ENCODE data around the gene ANGEL2. TPM values are rescaled to one million over a fixed set of nuclear protein-coding genes. Genes with fewer than 3 reads are reported as not detected.
"Not testable (repeated sequence)": the region's sequence is repeated elsewhere in the genome, so short reads cannot be mapped to it uniquely, and the experiment has no call there.

The ANGEL2 gene
- total and polyA plus RNA-seq, 5 donors from 2014 or later, result 25.2 to 57.3 (median 35.2) TPM

- Histone ChIP-seq H3K4me3 (ENCODE audit: low read depth, low read length) (peak overlapping the region; percentile 90), H3K9me3 (ENCODE audit: control insufficient read depth in 2 of 2, low read length in 2 of 2) (no peaks in the 10 kb centered on the region), H3K4me1 (ENCODE audit: control insufficient read depth, insufficient read depth, low read length, poor library complexity, severe bottlenecking) (peaks cover 22% of the 10 kb centered on the region), H3K36me3 (ENCODE audit: control insufficient read depth, insufficient read depth, low read length) (peaks cover 8% of the 10 kb centered on the region), H3K27ac (ENCODE audit: insufficient read depth, low read length, poor library complexity, severe bottlenecking) (peak overlapping the region; percentile 90), H3K27me3 (ENCODE audit: control insufficient read depth, insufficient read depth, low read length) (no peaks in the 10 kb centered on the region)
- peaks cover 12 to 53% (median 37%) of the 10 kb centered on the region in 4 donors for H3K4me1 Mint-ChIP-seq
- H3K9me3 Mint-ChIP-seq, result no peaks in the 10 kb centered on the region
- DNase-seq (peak in 1 of 3 donors; percentile 16), ATAC-seq (ENCODE audit: low read depth in 2 of 2) (no peak)
- H3K36me3 Mint-ChIP-seq, result peaks cover 16% of the 10 kb centered on the region
- peaks cover 14% of the 10 kb centered on the region for H3K27me3 Mint-ChIP-seq
- H3K4me3 Mint-ChIP-seq, result peak overlapping the region; percentile 91 to 100 (median 100)
- peak overlapping the region; percentile 99 to 100 (median 99) for H3K27ac Mint-ChIP-seq
Measured at GRCh38 chr1:213014642-213015041, 1.0 kb downstream of the ANGEL2 start.

GRCh38 chr1:213008564-213008963 is 7.1 kb downstream of the ANGEL2 start:
- Histone ChIP-seq H3K4me1 (ENCODE audit: control insufficient read depth, insufficient read depth, low read length, poor library complexity, severe bottlenecking) (peaks cover 3% of the 10 kb centered on the region), H3K27me3 (ENCODE audit: control insufficient read depth, insufficient read depth, low read length) (no peaks in the 10 kb centered on the region), H3K27ac (ENCODE audit: insufficient read depth, low read length, poor library complexity, severe bottlenecking) (no peak overlapping the region), H3K4me3 (ENCODE audit: low read depth, low read length) (no peak overlapping the region), H3K36me3 (ENCODE audit: control insufficient read depth, insufficient read depth, low read length) (peaks cover 49% of the 10 kb centered on the region), H3K9me3 (ENCODE audit: control insufficient read depth in 2 of 2, low read length in 2 of 2) (no peaks in the 10 kb centered on the region)
- Mint-ChIP-seq H3K4me1 (peaks cover 25 to 51% (median 35%) of the 10 kb centered on the region in 4 donors), H3K9me3 (no peaks in the 10 kb centered on the region), H3K27ac (peak overlapping the region in 1 of 3 donors; percentile 32), H3K36me3 (peaks cover 29% of the 10 kb centered on the region), H3K4me3 (peak overlapping the region in 1 of 4 donors; percentile 47), H3K27me3 (no peaks in the 10 kb centered on the region)
- DNase-seq, result no peak
- no peak for ATAC-seq (ENCODE audit: low read depth in 2 of 2)

DNA sequence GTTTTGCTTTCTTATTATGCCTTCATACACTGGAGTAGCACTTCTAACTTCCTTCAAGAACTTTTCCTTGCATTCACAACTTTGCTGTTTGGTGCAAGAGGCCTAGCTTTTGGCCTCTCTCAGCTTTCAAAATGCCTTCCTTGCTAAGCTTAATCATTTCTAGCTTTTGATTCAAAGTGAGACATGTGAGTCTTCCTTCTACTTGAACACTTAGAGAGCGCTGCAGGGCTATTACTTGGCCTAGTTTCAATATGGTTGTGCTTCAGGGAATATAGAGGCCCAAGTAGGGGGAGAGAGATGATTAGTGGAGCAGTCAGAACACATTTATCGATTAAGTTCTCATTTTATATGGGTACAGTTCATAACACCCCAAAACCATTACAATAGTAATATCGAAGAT is 12.4 kb downstream of the ANGEL2 start:
- Histone ChIP-seq H3K36me3 (ENCODE audit: control insufficient read depth, insufficient read depth, low read length) (peaks cover 64% of the 10 kb centered on the region), H3K27ac (ENCODE audit: insufficient read depth, low read length, poor library complexity, severe bottlenecking) (peak overlapping the region; percentile 16), H3K27me3 (ENCODE audit: control insufficient read depth, insufficient read depth, low read length) (no peaks in the 10 kb centered on the region), H3K4me1 (ENCODE audit: control insufficient read depth, insufficient read depth, low read length, poor library complexity, severe bottlenecking) (no peaks in the 10 kb centered on the region), H3K4me3 (ENCODE audit: low read depth, low read length) (no peak overlapping the region), H3K9me3 (ENCODE audit: control insufficient read depth in 2 of 2, low read length in 2 of 2) (no peaks in the 10 kb centered on the region)
- H3K36me3 Mint-ChIP-seq, result peaks cover 34% of the 10 kb centered on the region
- peaks cover 7 to 17% (median 11%) of the 10 kb centered on the region in 4 donors for H3K4me1 Mint-ChIP-seq
- no peak overlapping the region for H3K4me3 Mint-ChIP-seq
- H3K27me3 Mint-ChIP-seq, result no peaks in the 10 kb centered on the region
- no peak for ATAC-seq (ENCODE audit: low read depth in 2 of 2)
- DNase-seq, result peak in 1 of 3 donors; percentile 23
- H3K9me3 Mint-ChIP-seq, result no peaks in the 10 kb centered on the region
- H3K27ac Mint-ChIP-seq, result peak overlapping the region in 2 of 3 donors; percentile 11 to 17

DNA sequence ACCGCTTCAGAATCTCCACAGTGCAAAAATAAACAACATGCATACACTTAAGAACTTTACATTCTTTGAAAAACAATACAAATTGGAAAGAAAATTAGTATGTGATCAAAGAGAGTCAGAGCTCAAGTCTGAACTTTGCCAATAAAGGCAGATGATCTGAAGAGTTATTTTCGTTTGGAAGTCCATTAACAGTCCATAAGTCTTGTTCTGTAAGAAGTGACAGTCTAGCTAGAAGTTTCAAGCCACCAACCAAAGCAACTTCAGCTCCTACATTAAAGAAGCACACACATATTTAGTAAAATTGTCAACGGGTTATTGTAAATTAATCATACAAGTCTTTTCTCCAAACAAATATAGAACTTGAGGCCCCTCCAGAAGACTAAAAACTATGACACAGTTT is 20.7 kb downstream of the ANGEL2 start:
- Mint-ChIP-seq H3K36me3 (peaks cover 25% of the 10 kb centered on the region), H3K4me3 (no peak overlapping the region), H3K9me3 (no peaks in the 10 kb centered on the region), H3K27ac (peak overlapping the region in 2 of 3 donors; percentile 5 to 83), H3K27me3 (no peaks in the 10 kb centered on the region), H3K4me1 (peaks cover 7 to 22% (median 13%) of the 10 kb centered on the region in 4 donors)
- Histone ChIP-seq H3K9me3 (ENCODE audit: control insufficient read depth in 2 of 2, low read length in 2 of 2) (no peaks in the 10 kb centered on the region), H3K4me1 (ENCODE audit: control insufficient read depth, insufficient read depth, low read length, poor library complexity, severe bottlenecking) (peaks cover 1% of the 10 kb centered on the region), H3K27me3 (ENCODE audit: control insufficient read depth, insufficient read depth, low read length) (no peaks in the 10 kb centered on the region), H3K27ac (ENCODE audit: insufficient read depth, low read length, poor library complexity, severe bottlenecking) (no peak overlapping the region), H3K36me3 (ENCODE audit: control insufficient read depth, insufficient read depth, low read length) (peaks cover 35% of the 10 kb centered on the region), H3K4me3 (ENCODE audit: low read depth, low read length) (no peak overlapping the region)
- ATAC-seq (ENCODE audit: low read depth in 2 of 2) (no peak), DNase-seq (no peak)

- Mint-ChIP-seq H3K4me1 (peaks cover 9 to 31% (median 18%) of the 10 kb centered on the region in 4 donors), H3K36me3 (peaks cover 19% of the 10 kb centered on the region)
- H3K27me3 ChIP-seq (ENCODE audit: control insufficient read depth, insufficient read depth, low read length); H3K4me1 ChIP-seq (ENCODE audit: control insufficient read depth, insufficient read depth, low read length, poor library complexity, severe bottlenecking); H3K9me3 ChIP-seq (ENCODE audit: control insufficient read depth in 2 of 2, low read length in 2 of 2); DNase-seq; H3K9me3 Mint-ChIP-seq; H3K4me3 Mint-ChIP-seq; H3K27ac ChIP-seq (ENCODE audit: insufficient read depth, low read length, poor library complexity, severe bottlenecking); H3K4me3 ChIP-seq (ENCODE audit: low read depth, low read length); ATAC-seq (ENCODE audit: low read depth in 2 of 2); H3K27me3 Mint-ChIP-seq; H3K27ac Mint-ChIP-seq: not testable (repeated sequence)
- peaks cover 32% of the 10 kb centered on the region for H3K36me3 ChIP-seq (ENCODE audit: control insufficient read depth, insufficient read depth, low read length)
Measured at GRCh38 chr1:212993960-212994359, 21.7 kb downstream of the ANGEL2 start.

DNA sequence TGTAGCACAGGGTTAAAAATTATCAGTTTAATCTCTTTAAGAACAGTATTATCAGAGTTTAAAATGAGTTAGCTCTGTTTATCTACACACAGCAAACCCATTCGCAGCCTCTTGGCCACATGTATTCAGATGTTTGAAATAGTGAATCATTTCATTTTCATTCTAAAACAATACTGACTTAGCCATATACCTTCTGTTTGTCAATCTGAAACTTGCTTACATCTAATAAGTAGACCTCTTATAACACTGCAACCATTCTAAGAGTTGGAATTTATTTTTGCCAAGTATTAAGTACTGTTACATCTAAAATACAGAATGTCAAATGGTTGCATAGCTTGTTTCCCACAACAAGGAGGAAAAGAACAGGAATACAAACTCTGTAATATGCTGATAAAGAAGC is 25.4 kb downstream of the ANGEL2 start:
- Histone ChIP-seq H3K4me1 (ENCODE audit: control insufficient read depth, insufficient read depth, low read length, poor library complexity, severe bottlenecking) (peaks cover 5% of the 10 kb centered on the region), H3K4me3 (ENCODE audit: low read depth, low read length) (no peak overlapping the region), H3K36me3 (ENCODE audit: control insufficient read depth, insufficient read depth, low read length) (peaks cover 16% of the 10 kb centered on the region), H3K27ac (ENCODE audit: insufficient read depth, low read length, poor library complexity, severe bottlenecking) (no peak overlapping the region), H3K27me3 (ENCODE audit: control insufficient read depth, insufficient read depth, low read length) (no peaks in the 10 kb centered on the region), H3K9me3 (ENCODE audit: control insufficient read depth in 2 of 2, low read length in 2 of 2) (no peaks in the 10 kb centered on the region)
- no peak for ATAC-seq (ENCODE audit: low read depth in 2 of 2)
- DNase-seq, result no peak
- Mint-ChIP-seq H3K9me3 (no peaks in the 10 kb centered on the region), H3K27ac (peak overlapping the region; percentile 20 to 61 (median 20)), H3K36me3 (peaks cover 7% of the 10 kb centered on the region), H3K4me1 (peaks cover 8 to 23% (median 17%) of the 10 kb centered on the region in 4 donors), H3K4me3 (peak overlapping the region in 1 of 4 donors; percentile 72), H3K27me3 (no peaks in the 10 kb centered on the region)

- no peaks in the 10 kb centered on the region for H3K9me3 ChIP-seq (ENCODE audit: control insufficient read depth in 2 of 2, low read length in 2 of 2)
- no peaks in the 10 kb centered on the region for H3K27me3 ChIP-seq (ENCODE audit: control insufficient read depth, insufficient read depth, low read length)
- Mint-ChIP-seq H3K4me1 (peaks cover 8 to 22% (median 16%) of the 10 kb centered on the region in 4 donors), H3K9me3 (no peaks in the 10 kb centered on the region), H3K27ac (no peak overlapping the region), H3K36me3 (peaks cover 3% of the 10 kb centered on the region), H3K4me3 (no peak overlapping the region), H3K27me3 (no peaks in the 10 kb centered on the region)
- peaks cover 5% of the 10 kb centered on the region for H3K4me1 ChIP-seq (ENCODE audit: control insufficient read depth, insufficient read depth, low read length, poor library complexity, severe bottlenecking)
- peaks cover 7% of the 10 kb centered on the region for H3K36me3 ChIP-seq (ENCODE audit: control insufficient read depth, insufficient read depth, low read length)
- H3K27ac ChIP-seq (ENCODE audit: insufficient read depth, low read length, poor library complexity, severe bottlenecking), result no peak overlapping the region
- ATAC-seq (ENCODE audit: low read depth in 2 of 2) (no peak), DNase-seq (no peak)
- H3K4me3 ChIP-seq (ENCODE audit: low read depth, low read length), result no peak overlapping the region
Measured at GRCh38 chr1:212987702-212988322, 27.9 kb downstream of the ANGEL2 start.

DNA sequence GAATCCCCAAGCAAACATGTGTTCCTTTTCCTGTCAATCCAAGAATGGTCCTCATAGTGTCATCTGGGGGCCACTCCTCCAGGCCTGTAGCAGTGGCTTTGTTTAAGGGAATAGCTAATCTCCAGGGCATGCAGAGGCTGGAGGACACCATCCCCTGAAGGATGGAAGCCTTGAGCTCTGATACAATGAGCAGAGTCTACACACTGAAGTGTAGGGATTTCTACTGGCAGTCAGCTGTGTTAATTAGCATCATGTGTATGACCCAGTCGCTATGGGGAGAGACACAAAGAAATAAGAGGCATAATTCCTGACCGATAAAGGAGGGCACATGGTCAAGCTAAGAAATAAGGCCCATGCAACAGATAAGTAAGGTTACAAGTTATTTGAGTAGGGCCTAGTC is 29.1 kb downstream of the ANGEL2 start:
- peaks cover 5% of the 10 kb centered on the region for H3K4me1 ChIP-seq (ENCODE audit: control insufficient read depth, insufficient read depth, low read length, poor library complexity, severe bottlenecking)
- no peaks in the 10 kb centered on the region for H3K27me3 Mint-ChIP-seq
- no peak overlapping the region for H3K27ac ChIP-seq (ENCODE audit: insufficient read depth, low read length, poor library complexity, severe bottlenecking)
- ATAC-seq (ENCODE audit: low read depth in 2 of 2) (no peak), DNase-seq (no peak)
- no peak overlapping the region for H3K4me3 ChIP-seq (ENCODE audit: low read depth, low read length)
- H3K4me1 Mint-ChIP-seq, result peaks cover 4 to 26% (median 18%) of the 10 kb centered on the region in 4 donors
- no peaks in the 10 kb centered on the region for H3K27me3 ChIP-seq (ENCODE audit: control insufficient read depth, insufficient read depth, low read length)
- no peaks in the 10 kb centered on the region for H3K9me3 ChIP-seq (ENCODE audit: control insufficient read depth in 2 of 2, low read length in 2 of 2)
- peak overlapping the region in 1 of 3 donors; percentile 62 for H3K27ac Mint-ChIP-seq
- no peaks in the 10 kb centered on the region for H3K9me3 Mint-ChIP-seq
- H3K4me3 Mint-ChIP-seq, result no peak overlapping the region
- H3K36me3 ChIP-seq (ENCODE audit: control insufficient read depth, insufficient read depth, low read length), result peaks cover 1% of the 10 kb centered on the region
- peaks cover 3% of the 10 kb centered on the region for H3K36me3 Mint-ChIP-seq

Measured in CD4-positive, CD25-positive, alpha-beta regulatory T cell (primary cell).